Measurements from ENCODE around the gene PDZRN4.

- TF ChIP-seq EP300 (IDR thresholded peaks at IDR 0.05) (no peak), POLR2A (IDR thresholded peaks at IDR 0.05; ENCODE audit: low read depth) (no peak)
- TF ChIP-seq, protein P1, sequence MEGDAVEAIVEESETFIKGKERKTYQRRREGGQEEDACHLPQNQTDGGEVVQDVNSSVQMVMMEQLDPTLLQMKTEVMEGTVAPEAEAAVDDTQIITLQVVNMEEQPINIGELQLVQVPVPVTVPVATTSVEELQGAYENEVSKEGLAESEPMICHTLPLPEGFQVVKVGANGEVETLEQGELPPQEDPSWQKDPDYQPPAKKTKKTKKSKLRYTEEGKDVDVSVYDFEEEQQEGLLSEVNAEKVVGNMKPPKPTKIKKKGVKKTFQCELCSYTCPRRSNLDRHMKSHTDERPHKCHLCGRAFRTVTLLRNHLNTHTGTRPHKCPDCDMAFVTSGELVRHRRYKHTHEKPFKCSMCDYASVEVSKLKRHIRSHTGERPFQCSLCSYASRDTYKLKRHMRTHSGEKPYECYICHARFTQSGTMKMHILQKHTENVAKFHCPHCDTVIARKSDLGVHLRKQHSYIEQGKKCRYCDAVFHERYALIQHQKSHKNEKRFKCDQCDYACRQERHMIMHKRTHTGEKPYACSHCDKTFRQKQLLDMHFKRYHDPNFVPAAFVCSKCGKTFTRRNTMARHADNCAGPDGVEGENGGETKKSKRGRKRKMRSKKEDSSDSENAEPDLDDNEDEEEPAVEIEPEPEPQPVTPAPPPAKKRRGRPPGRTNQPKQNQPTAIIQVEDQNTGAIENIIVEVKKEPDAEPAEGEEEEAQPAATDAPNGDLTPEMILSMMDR (IDR thresholded peaks at IDR 0.05) = no peak
Measured at GRCh38 chr12:41441180-41441579, 253.1 kb downstream of the PDZRN4 start.

Data from esophagus muscularis mucosa (tissue), 4 donors.